GM12891 (cell line): ENCODE results near the gene PLD1.

Source experiments
- PAX5 ChIP-seq: IDR thresholded peaks from 2 replicates; pipeline ENCODE4 v1.6.1; 2011; ENCODE audit warnings: low read length, moderate library complexity, mild to moderate bottlenecking; ENCODE audit not compliant: insufficient read depth, severe bottlenecking
- POLR2A ChIP-seq: IDR thresholded peaks from 2 replicates; pipeline ENCODE4 v1.6.1; 2011; ENCODE audit warnings: low read depth, low read length, control low read depth
- POLR2AphosphoS5 ChIP-seq: IDR thresholded peaks from 2 replicates; pipeline ENCODE4 v1.6.1; 2011; ENCODE audit warnings: low read depth, low read length, control low read depth
- POU2F2 ChIP-seq: IDR thresholded peaks from 2 replicates; pipeline ENCODE4 v1.6.1; 2011; ENCODE audit warnings: low read depth, mild to moderate bottlenecking, control low read depth, low read length, moderate library complexity
- SPI1 ChIP-seq: IDR thresholded peaks from 2 replicates; pipeline ENCODE4 v1.6.1; 2011; ENCODE audit warnings: low read depth, low read length, control low read depth
- TAF1 ChIP-seq: IDR thresholded peaks from 2 replicates; pipeline ENCODE4 v1.6.1; 2011; ENCODE audit warnings: low read depth, low read length, control low read depth

DNA sequence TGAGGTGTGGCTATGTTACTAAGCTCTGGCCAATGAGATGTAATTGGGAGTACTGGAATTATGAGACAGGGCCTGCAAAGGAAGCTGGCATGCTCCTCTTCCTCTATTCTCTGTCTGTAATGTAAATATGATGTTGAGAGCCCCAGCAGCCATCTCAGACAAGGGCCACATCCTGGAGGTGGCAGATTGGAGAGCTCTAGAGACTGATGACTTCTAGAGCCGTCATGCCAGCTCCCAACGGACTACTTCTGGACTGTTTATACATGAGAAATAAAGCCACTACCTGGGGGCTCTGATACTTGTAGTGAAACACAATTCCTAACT, 19.7 kb downstream of the PLD1 start:
- TF ChIP-seq TAF1: no peak
- TF ChIP-seq POLR2A: no peak
- TF ChIP-seq SPI1: no peak
- TF ChIP-seq POLR2AphosphoS5: no peak
- TF ChIP-seq PAX5: no peak
- TF ChIP-seq POU2F2: no peak
